ENCODE results near the gene GALC.

The GALC gene

DNA sequence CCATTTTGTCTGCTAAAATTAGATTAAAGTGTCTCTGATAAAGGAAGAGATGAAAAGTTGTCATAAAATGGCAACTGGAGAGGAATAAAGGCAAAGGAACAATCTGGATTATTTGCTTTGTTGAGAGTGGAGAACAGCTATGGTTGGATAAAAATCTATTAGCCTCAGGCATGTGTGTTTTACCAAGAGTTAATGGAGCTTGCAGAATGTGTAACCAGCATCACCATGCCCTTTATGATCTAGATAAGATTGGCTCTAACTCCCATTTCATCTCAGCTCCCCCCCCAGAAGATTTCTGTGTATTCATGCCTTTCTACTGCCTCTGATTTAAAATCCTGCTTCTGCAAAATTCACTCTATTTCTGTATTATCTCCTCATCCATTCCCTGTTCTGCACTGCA, 93.8 kb downstream of the GALC start:
- H3K9me3 ChIP-seq (ENCODE audit: insufficient read depth, low read length) = no peaks in the 10 kb centered on the region
- no peaks in the 10 kb centered on the region for H4K20me1 ChIP-seq (ENCODE audit: low read depth, low read length)
- H3F3A ChIP-seq (ENCODE audit: insufficient read depth) = no peaks in the 10 kb centered on the region
- H3K36me3 ChIP-seq (ENCODE audit: low read length) = no peaks in the 10 kb centered on the region
- no peaks in the 10 kb centered on the region for H3K79me2 ChIP-seq (ENCODE audit: insufficient read depth, low read length)
- H2AFZ ChIP-seq (ENCODE audit: low read depth, low read length, severe bottlenecking) = no peak overlapping the region
- TF ChIP-seq EZH2phosphoT487 (conservative IDR thresholded peaks at IDR 0.05; ENCODE audit: low read length) (no peak), CTCF (IDR thresholded peaks at IDR 0.05; ENCODE audit: insufficient read depth, low read length, poor library complexity, severe bottlenecking) (no peak)
- H3K9ac ChIP-seq (ENCODE audit: low read length) = no peak overlapping the region
- H3K27ac ChIP-seq (ENCODE audit: low read depth, low read length) = no peak overlapping the region
- H3K4me2 ChIP-seq (ENCODE audit: low read depth, low read length, poor library complexity, severe bottlenecking) = no peak overlapping the region
- H3K4me3 ChIP-seq (ENCODE audit: insufficient read depth, low read length, poor library complexity, severe bottlenecking) = no peak overlapping the region
- H3K9me2 ChIP-seq (replicated peaks; ENCODE audit: insufficient read depth, low read length) = no peaks in the 10 kb centered on the region
- H3K27me3 ChIP-seq (ENCODE audit: low read length) = no peaks in the 10 kb centered on the region; the same call in 1 of the 2 replicates

GRCh38 chr14:87898301-87898700, 94.7 kb downstream of the GALC start:
- Histone ChIP-seq H3K79me2 (ENCODE audit: insufficient read depth, low read length) (no peaks in the 10 kb centered on the region), H3K36me3 (ENCODE audit: low read length) (no peaks in the 10 kb centered on the region), H3K9me2 (replicated peaks; ENCODE audit: insufficient read depth, low read length) (no peaks in the 10 kb centered on the region), H3K9me3 (ENCODE audit: insufficient read depth, low read length) (no peaks in the 10 kb centered on the region), H3K9ac (ENCODE audit: low read length) (no peak overlapping the region), H3K27me3 (ENCODE audit: low read length) (no peaks in the 10 kb centered on the region; the same call in 1 of the 2 replicates), H2AFZ (ENCODE audit: low read depth, low read length, severe bottlenecking) (no peak overlapping the region), H4K20me1 (ENCODE audit: low read depth, low read length) (no peaks in the 10 kb centered on the region), H3K4me3 (ENCODE audit: insufficient read depth, low read length, poor library complexity, severe bottlenecking) (no peak overlapping the region), H3F3A (ENCODE audit: insufficient read depth) (no peaks in the 10 kb centered on the region), H3K27ac (ENCODE audit: low read depth, low read length) (no peak overlapping the region), H3K4me2 (ENCODE audit: low read depth, low read length, poor library complexity, severe bottlenecking) (no peak overlapping the region)
- TF ChIP-seq EZH2phosphoT487 (conservative IDR thresholded peaks at IDR 0.05; ENCODE audit: low read length) = no peak
- no peak for TF ChIP-seq CTCF (IDR thresholded peaks at IDR 0.05; ENCODE audit: insufficient read depth, low read length, poor library complexity, severe bottlenecking)

DNA sequence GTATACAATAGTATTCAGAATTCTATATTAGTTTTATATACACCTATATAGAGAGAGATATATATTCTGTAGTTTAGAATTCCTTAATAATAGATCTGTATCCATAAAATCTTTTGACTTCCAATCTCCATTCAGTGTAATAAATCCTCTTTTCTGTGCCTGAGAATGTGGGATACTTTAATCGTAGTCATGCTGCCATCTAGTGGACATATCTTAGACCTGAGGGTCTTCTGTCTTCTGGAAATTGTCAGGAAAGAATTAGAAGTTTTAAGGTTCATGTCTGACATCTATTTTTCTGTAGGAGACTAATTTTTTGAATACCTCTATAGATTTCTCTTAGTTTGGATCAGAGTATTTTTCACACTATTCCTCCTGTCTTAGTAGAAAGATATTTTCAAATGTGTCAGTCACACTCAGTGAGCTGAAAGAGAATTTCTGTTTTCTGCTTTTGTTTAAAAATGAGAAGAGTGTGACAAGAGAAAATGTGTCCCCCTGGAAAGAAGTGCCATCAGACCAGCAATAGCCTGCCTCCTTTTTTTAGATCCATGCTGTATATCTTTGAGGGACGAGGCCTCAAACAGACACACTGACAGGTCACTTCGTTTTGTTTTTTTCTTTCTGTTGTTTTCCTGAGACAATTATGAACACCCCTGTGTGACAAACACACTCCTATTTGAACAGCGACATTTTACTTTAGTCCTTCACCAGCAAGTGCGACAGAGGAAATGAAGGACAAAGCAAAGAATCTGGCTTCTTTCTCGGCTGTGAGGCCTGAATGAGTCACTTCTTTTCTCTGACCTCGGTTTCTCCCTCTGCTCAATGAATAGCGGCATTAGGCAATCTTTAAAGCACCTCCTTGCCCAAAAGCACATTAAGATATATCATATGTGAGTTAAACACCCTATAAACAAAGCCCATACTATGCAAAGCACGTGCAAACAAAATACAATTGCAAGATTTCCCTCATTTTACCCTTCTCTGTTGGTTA, 96.3 kb downstream of the GALC start:
- Histone ChIP-seq H3F3A (ENCODE audit: insufficient read depth) (no peaks in the 10 kb centered on the region), H3K36me3 (ENCODE audit: low read length) (no peaks in the 10 kb centered on the region), H3K4me2 (ENCODE audit: low read depth, low read length, poor library complexity, severe bottlenecking) (no peak overlapping the region), H3K9me3 (ENCODE audit: insufficient read depth, low read length) (no peaks in the 10 kb centered on the region), H3K9me2 (replicated peaks; ENCODE audit: insufficient read depth, low read length) (no peaks in the 10 kb centered on the region), H3K79me2 (ENCODE audit: insufficient read depth, low read length) (no peaks in the 10 kb centered on the region), H3K27me3 (ENCODE audit: low read length) (no peaks in the 10 kb centered on the region; the same call in 1 of the 2 replicates), H3K27ac (ENCODE audit: low read depth, low read length) (no peak overlapping the region), H2AFZ (ENCODE audit: low read depth, low read length, severe bottlenecking) (no peak overlapping the region), H3K4me3 (ENCODE audit: insufficient read depth, low read length, poor library complexity, severe bottlenecking) (no peak overlapping the region), H3K9ac (ENCODE audit: low read length) (no peak overlapping the region), H4K20me1 (ENCODE audit: low read depth, low read length) (no peaks in the 10 kb centered on the region)
- TF ChIP-seq EZH2phosphoT487 (conservative IDR thresholded peaks at IDR 0.05; ENCODE audit: low read length) (no peak), CTCF (IDR thresholded peaks at IDR 0.05; ENCODE audit: insufficient read depth, low read length, poor library complexity, severe bottlenecking) (peak; percentile 54)
